ENCODE measurements around the gene CLIC3. TPM values are rescaled to one million over a fixed set of nuclear protein-coding genes. Genes with fewer than 3 reads are reported as not detected.

The CLIC3 gene
- total and polyA plus RNA-seq, 8 donors = 0.24 to 1.3 (median 0.41) TPM; not detected in 1

DNA sequence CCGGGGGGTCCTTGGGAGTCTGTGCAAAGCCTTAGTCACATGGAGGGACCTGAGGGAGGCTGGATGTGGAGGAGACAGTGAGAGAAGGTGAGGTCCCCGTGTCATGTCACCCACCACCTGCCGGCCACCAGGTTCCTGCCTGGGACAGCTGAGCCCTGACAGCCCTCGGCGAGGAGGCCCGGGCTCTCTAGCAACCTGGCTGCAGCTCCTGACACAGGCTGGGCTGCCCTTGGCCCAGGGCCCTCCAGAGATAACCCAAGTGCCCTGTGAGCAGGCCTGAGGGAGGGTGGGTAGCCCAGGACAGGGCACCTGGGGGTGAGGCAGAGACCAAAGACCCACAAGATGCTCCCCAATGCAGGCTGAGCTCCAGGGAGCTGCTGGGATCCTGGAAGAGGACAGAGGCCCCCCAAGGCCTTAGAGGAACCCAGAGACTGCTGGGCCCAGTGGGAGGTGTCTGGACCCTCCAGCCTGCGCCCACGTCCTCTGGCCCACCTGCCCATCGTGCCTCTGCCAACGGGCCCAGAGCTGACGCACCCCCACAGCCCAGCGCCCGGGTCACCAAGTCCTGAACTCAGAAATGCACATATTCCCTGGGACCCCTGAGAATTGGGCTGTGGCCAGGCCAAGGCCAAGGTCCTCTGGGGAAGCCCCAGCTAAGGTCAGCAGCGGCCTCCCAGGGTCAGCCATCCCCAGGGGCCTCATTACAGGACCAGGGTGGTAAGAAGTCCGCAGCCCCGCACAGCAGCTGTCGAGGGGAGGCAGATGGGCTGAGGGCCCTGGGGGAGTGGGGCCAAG, 27.8 kb downstream of the CLIC3 start:
- Histone ChIP-seq H3K27me3 (no peaks in the 10 kb centered on the region), H3K4me1 (peaks cover 0 to 5% (median 4%) of the 10 kb centered on the region in 3 donors), H3K9me3 (no peaks in the 10 kb centered on the region), H3K27ac (no peak overlapping the region), H3K36me3 (no peaks in the 10 kb centered on the region), H3K4me3 (no peak overlapping the region)
- FAIRE-seq (no peak), ATAC-seq (no peak), DNase-seq (no peak)
- WGBS, 2 donors = 73 to 76% methylated on average over 14 to 17 of the region's 17 CpGs
- intact Hi-C loops (cut with DNase I) = no loop called here
- TF ChIP-seq, protein P1, sequence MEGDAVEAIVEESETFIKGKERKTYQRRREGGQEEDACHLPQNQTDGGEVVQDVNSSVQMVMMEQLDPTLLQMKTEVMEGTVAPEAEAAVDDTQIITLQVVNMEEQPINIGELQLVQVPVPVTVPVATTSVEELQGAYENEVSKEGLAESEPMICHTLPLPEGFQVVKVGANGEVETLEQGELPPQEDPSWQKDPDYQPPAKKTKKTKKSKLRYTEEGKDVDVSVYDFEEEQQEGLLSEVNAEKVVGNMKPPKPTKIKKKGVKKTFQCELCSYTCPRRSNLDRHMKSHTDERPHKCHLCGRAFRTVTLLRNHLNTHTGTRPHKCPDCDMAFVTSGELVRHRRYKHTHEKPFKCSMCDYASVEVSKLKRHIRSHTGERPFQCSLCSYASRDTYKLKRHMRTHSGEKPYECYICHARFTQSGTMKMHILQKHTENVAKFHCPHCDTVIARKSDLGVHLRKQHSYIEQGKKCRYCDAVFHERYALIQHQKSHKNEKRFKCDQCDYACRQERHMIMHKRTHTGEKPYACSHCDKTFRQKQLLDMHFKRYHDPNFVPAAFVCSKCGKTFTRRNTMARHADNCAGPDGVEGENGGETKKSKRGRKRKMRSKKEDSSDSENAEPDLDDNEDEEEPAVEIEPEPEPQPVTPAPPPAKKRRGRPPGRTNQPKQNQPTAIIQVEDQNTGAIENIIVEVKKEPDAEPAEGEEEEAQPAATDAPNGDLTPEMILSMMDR (IDR thresholded peaks at IDR 0.05) = no peak

DNA sequence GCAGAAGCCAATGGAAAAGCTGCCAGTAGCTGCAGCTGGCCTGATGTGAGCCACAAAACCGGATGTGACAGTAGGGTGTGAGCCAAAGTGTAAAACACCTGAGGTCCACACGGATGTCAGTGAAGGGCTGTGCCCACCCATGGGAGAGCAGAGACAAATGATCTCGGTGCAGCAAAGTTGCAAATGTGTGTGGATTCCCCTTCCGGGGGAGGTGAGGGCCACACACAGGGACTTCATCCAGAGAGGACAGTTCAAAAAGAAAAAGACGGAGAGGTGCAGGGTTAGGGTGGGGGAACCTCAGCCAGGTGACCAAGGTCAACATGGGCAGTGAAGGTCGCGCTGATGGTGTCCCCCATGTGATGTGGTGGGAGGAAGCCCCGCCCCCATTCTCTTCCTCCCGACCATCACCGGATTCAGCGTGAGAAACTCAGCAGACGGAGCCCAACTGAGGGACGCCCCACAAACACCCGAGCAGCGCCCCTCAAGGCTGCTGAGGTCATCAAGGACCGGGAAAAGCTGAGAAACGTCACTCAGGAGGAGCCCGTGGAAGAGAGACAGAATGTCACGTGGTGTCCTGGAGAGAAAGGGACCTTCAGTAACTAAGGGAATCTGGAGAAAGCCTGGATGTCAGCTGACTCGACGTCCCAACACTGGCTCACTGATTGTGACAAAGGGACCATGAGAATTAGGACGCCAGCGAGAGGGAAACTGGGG, 30.4 kb downstream of the CLIC3 start:
- no peak overlapping the region for H3K4me3 ChIP-seq
- no peak for DNase-seq
- intact Hi-C loops (cut with DNase I) = no loop called here
- no peak for FAIRE-seq
- peaks cover 0 to 5% (median 4%) of the 10 kb centered on the region in 3 donors for H3K4me1 ChIP-seq
- WGBS, 2 donors = 12 to 13% methylated on average over 23 of the region's 23 CpGs
- H3K27me3 ChIP-seq = no peaks in the 10 kb centered on the region
- peak in 3 of 4 donors; percentile 14 to 50 (median 16) for ATAC-seq
- H3K27ac ChIP-seq = no peak overlapping the region
- no peaks in the 10 kb centered on the region for H3K9me3 ChIP-seq
- H3K36me3 ChIP-seq = no peaks in the 10 kb centered on the region
- TF ChIP-seq, protein P1 (IDR thresholded peaks at IDR 0.05) = no peak

DNA sequence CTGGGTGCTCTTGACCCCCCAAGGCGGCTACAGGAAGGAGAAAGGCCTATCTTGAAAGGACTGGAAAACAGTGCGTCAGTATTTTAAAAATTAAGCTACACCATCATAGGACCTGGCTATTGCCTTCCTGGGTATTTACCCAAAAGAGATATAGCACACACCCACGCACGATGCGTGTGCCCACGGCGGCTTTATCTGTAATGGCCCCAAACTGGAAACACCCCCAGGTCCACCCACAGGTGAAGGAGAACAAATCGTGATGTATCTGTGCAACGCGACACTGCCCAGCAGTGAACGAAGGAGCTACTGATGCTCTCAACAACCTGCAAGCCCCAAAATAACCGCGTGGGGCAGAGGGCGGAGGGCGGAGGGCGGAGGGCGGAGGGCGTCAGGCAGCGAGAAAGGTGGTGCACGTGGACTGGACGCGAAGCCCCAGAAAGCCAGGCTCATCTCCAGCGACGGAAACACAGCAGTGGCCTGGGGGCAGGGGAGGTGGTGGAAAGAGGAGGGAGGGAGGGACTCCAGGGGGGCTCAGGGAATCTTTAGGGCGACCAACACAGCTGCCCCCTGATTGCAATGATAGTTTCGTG, 31.4 kb downstream of the CLIC3 start:
- no peak for DNase-seq
- H3K27ac ChIP-seq = no peak overlapping the region
- intact Hi-C loops (cut with DNase I) = loop anchor here in 1 of 3 donors (5.0 kb wide), 1 partner anchor 57 kb away; no protein-coding TSS in a partner anchor
- WGBS, 2 donors = 78 to 85% methylated on average over 26 of the region's 26 CpGs
- peaks cover 0 to 5% (median 4%) of the 10 kb centered on the region in 3 donors for H3K4me1 ChIP-seq
- no peaks in the 10 kb centered on the region for H3K27me3 ChIP-seq
- no peaks in the 10 kb centered on the region for H3K36me3 ChIP-seq
- no peak for FAIRE-seq
- no peaks in the 10 kb centered on the region for H3K9me3 ChIP-seq
- TF ChIP-seq, protein P1 (IDR thresholded peaks at IDR 0.05) = no peak
- no peak overlapping the region for H3K4me3 ChIP-seq
- no peak for ATAC-seq

- no peaks in the 10 kb centered on the region for H3K27me3 ChIP-seq
- TF ChIP-seq, protein P1 (IDR thresholded peaks at IDR 0.05) = no peak
- WGBS, 2 donors = 70 to 76% methylated on average over 21 to 22 of the region's 22 CpGs
- intact Hi-C loops (cut with DNase I) = loop anchor here in 1 of 3 donors (5.0 kb wide), 1 partner anchor 58 kb away; no protein-coding TSS in a partner anchor
- DNase-seq = no peak
- no peak for FAIRE-seq
- no peak for ATAC-seq
- peaks cover 0 to 5% (median 4%) of the 10 kb centered on the region in 3 donors for H3K4me1 ChIP-seq
- H3K9me3 ChIP-seq = no peaks in the 10 kb centered on the region
- no peaks in the 10 kb centered on the region for H3K36me3 ChIP-seq
- no peak overlapping the region for H3K27ac ChIP-seq
- H3K4me3 ChIP-seq = no peak overlapping the region
Observed at GRCh38 chr9:136964171-136964689, 32.1 kb downstream of the CLIC3 start.

Measured in pancreas (tissue), 10 donors.